Calu3 (cell line): ENCODE results near the gene CACNG3. TPM values are rescaled to one million over a fixed set of nuclear protein-coding genes. Genes with fewer than 3 reads are reported as not detected.

Source experiments
- BruUV-seq: library from RNA; stranded (reverse); fragments of 400-500 nt; replicated peaks from 2 replicates; lab custom pipeline; 2021; lab: Mats Ljungman, UMichigan
- CTCF ChIA-PET: fragments of 300-600 bp; sonication (Branson Sonifier 250); formaldehyde crosslinking; loops from one replicate; lab custom pipeline; 2022; ENCODE audit warnings: antibody characterized with exemption; lab: Charles Lee
- DNase-seq: peaks from one replicate; pipeline ENCODE4 v3.0.0; 2022
- H3K27ac Mint-ChIP-seq: one replicate; pipeline ENCODE4 v1.8.0; 2022; ENCODE audit warnings: mixed read lengths; ENCODE audit not compliant: unreplicated experiment
- H3K27me3 Mint-ChIP-seq: one replicate; pipeline ENCODE4 v1.8.0; 2022; ENCODE audit warnings: mixed read lengths; ENCODE audit not compliant: unreplicated experiment
- H3K36me3 Mint-ChIP-seq: one replicate; pipeline ENCODE4 v1.8.0; 2022; ENCODE audit warnings: mild to moderate bottlenecking, moderate library complexity, mixed read lengths; ENCODE audit not compliant: insufficient read depth, unreplicated experiment
- H3K4me1 Mint-ChIP-seq: one replicate; pipeline ENCODE4 v1.8.0; 2022; ENCODE audit warnings: mild to moderate bottlenecking, low read depth, mixed read lengths; ENCODE audit not compliant: unreplicated experiment
- H3K4me3 Mint-ChIP-seq: one replicate; pipeline ENCODE4 v1.8.0; 2022; ENCODE audit warnings: mild to moderate bottlenecking, low read depth, moderate library complexity, mixed read lengths; ENCODE audit not compliant: unreplicated experiment
- H3K9me3 Mint-ChIP-seq: one replicate; pipeline ENCODE4 v1.8.0; 2022; ENCODE audit warnings: low read depth, mixed read lengths; ENCODE audit not compliant: unreplicated experiment
- intact Hi-C: fragments of 100-400 bp; cut with micrococcal nuclease; formaldehyde crosslinking; loops from one replicate; pipeline ENCODE4 v1.10.0; 2022; ENCODE audit not compliant: unreplicated experiment
- total RNA-seq: library from RNA; stranded (reverse); gene quantifications from 2 replicates; pipeline ENCODE4 v1.2.3, GENCODE V29; 2022
- TF ChIP-seq, protein P1 (sequence below): fragments of 200-600 bp; IDR thresholded peaks from one replicate; pipeline ENCODE4 v1.8.0; 2022; ENCODE audit warnings: antibody characterized with exemption; ENCODE audit not compliant: unreplicated experiment

Gene CACNG3
- total RNA-seq, 1 experiment from 2014 or later = not detected

DNA sequence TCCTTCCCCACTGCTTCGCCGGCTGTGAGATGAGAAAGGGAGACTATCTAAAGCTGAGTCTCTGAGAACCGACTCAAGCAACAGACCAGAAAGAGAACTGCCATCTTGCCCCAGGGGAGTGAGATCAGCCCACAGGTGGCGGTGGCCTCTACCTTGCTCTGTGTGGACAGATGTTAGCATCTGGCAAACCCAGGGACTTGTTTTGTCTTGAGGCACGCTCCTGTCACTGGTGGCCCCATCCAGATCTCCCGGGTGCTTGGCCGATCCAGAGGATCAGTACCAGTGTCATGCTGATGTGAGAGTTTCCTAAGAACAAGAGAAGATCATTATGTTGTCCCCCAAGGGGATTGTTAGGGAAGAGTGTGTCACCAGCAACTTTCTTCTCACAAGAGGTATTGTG is 101.4 kb downstream of the CACNG3 start:
- no peak for DNase-seq
- Mint-ChIP-seq H3K27me3 (peaks cover 79% of the 10 kb centered on the region), H3K4me3 (no peak overlapping the region), H3K9me3 (no peaks in the 10 kb centered on the region), H3K36me3 (no peaks in the 10 kb centered on the region), H3K27ac (no peak overlapping the region), H3K4me1 (no peaks in the 10 kb centered on the region)
- intact Hi-C loops = no loop called here
- CTCF ChIA-PET = no interaction called here
- no TSS peak for BruUV-seq
- TF ChIP-seq, protein P1, sequence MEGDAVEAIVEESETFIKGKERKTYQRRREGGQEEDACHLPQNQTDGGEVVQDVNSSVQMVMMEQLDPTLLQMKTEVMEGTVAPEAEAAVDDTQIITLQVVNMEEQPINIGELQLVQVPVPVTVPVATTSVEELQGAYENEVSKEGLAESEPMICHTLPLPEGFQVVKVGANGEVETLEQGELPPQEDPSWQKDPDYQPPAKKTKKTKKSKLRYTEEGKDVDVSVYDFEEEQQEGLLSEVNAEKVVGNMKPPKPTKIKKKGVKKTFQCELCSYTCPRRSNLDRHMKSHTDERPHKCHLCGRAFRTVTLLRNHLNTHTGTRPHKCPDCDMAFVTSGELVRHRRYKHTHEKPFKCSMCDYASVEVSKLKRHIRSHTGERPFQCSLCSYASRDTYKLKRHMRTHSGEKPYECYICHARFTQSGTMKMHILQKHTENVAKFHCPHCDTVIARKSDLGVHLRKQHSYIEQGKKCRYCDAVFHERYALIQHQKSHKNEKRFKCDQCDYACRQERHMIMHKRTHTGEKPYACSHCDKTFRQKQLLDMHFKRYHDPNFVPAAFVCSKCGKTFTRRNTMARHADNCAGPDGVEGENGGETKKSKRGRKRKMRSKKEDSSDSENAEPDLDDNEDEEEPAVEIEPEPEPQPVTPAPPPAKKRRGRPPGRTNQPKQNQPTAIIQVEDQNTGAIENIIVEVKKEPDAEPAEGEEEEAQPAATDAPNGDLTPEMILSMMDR = no peak

DNA sequence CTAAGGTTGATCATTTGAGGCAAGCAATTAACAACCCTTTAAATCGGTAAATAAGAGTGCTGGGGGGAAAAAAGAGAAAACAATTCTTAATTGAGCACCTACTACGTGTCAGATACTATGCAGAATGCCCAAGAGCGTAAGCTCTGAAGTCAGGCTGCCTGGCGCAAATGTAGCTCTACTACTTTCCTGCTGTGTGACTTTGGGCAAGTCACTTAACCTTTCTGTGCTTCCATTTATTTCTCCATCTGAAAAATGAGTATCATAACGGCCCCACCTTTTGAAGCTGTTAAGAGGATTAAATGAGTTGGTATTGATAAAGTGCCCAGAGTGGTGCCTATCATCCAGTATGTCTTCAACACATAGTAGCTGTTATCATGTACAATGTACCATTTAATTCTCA is 102.0 kb downstream of the CACNG3 start:
- H3K36me3 Mint-ChIP-seq = no peaks in the 10 kb centered on the region
- no peak overlapping the region for H3K4me3 Mint-ChIP-seq
- intact Hi-C loops = no loop called here
- TF ChIP-seq, protein P1 = no peak
- H3K27me3 Mint-ChIP-seq = peaks cover 82% of the 10 kb centered on the region
- DNase-seq = no peak
- H3K4me1 Mint-ChIP-seq = no peaks in the 10 kb centered on the region
- BruUV-seq = no TSS peak
- CTCF ChIA-PET = no interaction called here
- H3K27ac Mint-ChIP-seq = no peak overlapping the region
- H3K9me3 Mint-ChIP-seq = no peaks in the 10 kb centered on the region

DNA sequence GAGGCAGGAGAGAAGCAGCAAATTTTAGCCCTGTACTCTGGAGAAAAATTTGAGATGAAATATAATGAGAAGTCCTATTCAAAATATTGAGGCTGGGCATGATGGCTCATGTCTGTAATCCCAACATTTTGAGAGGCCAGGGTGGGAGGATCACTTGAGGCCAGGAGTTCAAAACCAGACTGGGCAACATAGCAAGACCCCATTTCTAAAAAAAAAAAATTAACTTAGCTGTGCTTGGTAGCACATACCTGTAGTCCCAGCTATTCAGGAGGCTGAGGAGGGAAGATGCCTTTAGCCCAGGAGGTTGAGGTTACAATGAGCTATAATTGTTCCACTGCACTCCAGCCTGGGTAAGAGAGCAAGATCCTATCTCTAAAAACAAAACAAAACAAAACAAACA is 103.4 kb downstream of the CACNG3 start:
- DNase-seq = no peak

DNA sequence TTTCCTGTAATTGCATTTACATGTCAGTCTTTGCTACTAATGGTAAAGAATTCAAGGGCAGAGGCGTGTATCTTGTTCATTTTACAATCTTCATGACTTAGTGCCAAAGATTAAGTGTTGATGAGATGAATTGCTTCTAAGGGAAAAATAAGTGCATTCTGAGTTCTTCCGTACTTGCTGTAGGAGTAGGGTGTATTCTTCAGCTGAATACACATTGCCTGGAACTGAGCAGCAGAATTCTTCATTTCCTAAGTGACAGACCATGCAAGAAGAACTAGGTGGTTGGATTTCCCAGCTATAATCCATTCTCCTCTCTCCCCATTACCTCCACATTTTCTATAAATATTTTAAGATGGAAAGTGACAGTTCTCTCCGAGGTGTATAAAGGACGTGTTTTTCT is 104.8 kb downstream of the CACNG3 start:
- intact Hi-C loops = no loop called here
- BruUV-seq = no TSS peak
- no peaks in the 10 kb centered on the region for H3K36me3 Mint-ChIP-seq
- CTCF ChIA-PET = no interaction called here
- no peak overlapping the region for H3K27ac Mint-ChIP-seq
- TF ChIP-seq, protein P1 = no peak
- H3K27me3 Mint-ChIP-seq = peaks cover 83% of the 10 kb centered on the region
- H3K4me1 Mint-ChIP-seq = no peaks in the 10 kb centered on the region
- no peaks in the 10 kb centered on the region for H3K9me3 Mint-ChIP-seq
- H3K4me3 Mint-ChIP-seq = no peak overlapping the region
- DNase-seq = no peak

More for the DNA sequence above, 103.4 kb downstream of the CACNG3 start:
- H3K4me3 Mint-ChIP-seq = no peak overlapping the region
- no peaks in the 10 kb centered on the region for H3K9me3 Mint-ChIP-seq
- CTCF ChIA-PET = interaction anchor here (0.6 to 0.9 kb wide), 3 partner anchors 16 to 170 kb away, joined by 3 to 4 read pairs (median 4); no protein-coding TSS in a partner anchor
- no peak overlapping the region for H3K27ac Mint-ChIP-seq
- peaks cover 83% of the 10 kb centered on the region for H3K27me3 Mint-ChIP-seq
- intact Hi-C loops = no loop called here
- no TSS peak for BruUV-seq
- no peaks in the 10 kb centered on the region for H3K36me3 Mint-ChIP-seq
- no peaks in the 10 kb centered on the region for H3K4me1 Mint-ChIP-seq
- TF ChIP-seq, protein P1 = no peak
